ENCODE measurements around the gene GTSE1. TPM values are rescaled to one million over a fixed set of nuclear protein-coding genes. Genes with fewer than 3 reads are reported as not detected.

GTSE1 gene
- polyA plus RNA-seq, 1 donor (not counting 4 experiments of a cell fraction or from before 2014, with no cell fraction given): 4.7 TPM

DNA sequence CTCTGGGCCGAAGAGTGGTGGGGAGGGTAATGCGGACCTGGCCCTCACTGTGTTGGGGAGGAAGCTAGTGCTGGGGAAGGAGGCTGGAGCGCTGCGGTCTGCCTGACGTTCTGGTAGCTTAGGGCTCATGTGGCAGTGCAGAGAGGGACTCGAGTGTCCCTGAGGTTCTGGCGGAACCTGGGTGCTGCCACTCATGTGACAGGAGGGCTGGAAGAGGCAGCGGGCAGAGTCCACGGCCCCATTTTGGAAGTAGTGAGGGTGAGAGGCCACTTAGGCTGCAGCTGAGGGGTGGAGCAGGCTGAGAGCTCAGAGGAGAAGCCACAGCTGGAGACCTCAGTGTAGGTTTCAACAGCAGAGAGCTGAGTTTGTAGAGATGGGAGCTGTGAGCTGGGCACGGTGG is 22.6 kb downstream of the GTSE1 start:
- Histone ChIP-seq H4K20me1 (ENCODE audit: control insufficient read depth, extremely low read depth, insufficient read depth, low read length) (no peaks in the 10 kb centered on the region), H3K27ac (ENCODE audit: control insufficient read depth, insufficient read depth, low read length) (no peak overlapping the region), H3K27me3 (ENCODE audit: control insufficient read depth, extremely low read depth, insufficient read depth, low read length) (no peaks in the 10 kb centered on the region), H3K9me3 (ENCODE audit: control insufficient read depth, low read depth, low read length) (no peaks in the 10 kb centered on the region), H3K4me3 (ENCODE audit: control insufficient read depth in 2 of 3, extremely low read depth in 1 of 3, insufficient read depth in 2 of 3, low read depth in 1 of 3, low read length in 3 of 3) (no peak overlapping the region), H3K4me1 (ENCODE audit: control insufficient read depth, extremely low read depth, insufficient read depth, low read length) (no peaks in the 10 kb centered on the region), H3K9ac (ENCODE audit: control insufficient read depth, extremely low read depth, insufficient read depth, low read length) (no peak overlapping the region), H3K79me2 (ENCODE audit: control insufficient read depth, insufficient read depth, low read length) (peaks cover 5% of the 10 kb centered on the region), H3K4me2 (ENCODE audit: control insufficient read depth, extremely low read depth, insufficient read depth, low read depth, low read length) (no peak overlapping the region), H3K36me3 (ENCODE audit: control insufficient read depth in 2 of 2, extremely low read depth in 1 of 2, insufficient read depth in 2 of 2, low read length in 2 of 2) (peaks cover 2 to 14% of the 10 kb centered on the region in 2 experiments), H2AFZ (ENCODE audit: control insufficient read depth, low read length) (no peak overlapping the region), H3K9me1 (ENCODE audit: control insufficient read depth, extremely low read depth, insufficient read depth, low read length) (no peaks in the 10 kb centered on the region)
- DNase-seq (ENCODE audit: low read depth, low spot score) (no peak), FAIRE-seq (no peak)
- no peak for TF ChIP-seq EZH2 (IDR thresholded peaks at IDR 0.05; ENCODE audit: low read length)
- TF ChIP-seq, protein P1, sequence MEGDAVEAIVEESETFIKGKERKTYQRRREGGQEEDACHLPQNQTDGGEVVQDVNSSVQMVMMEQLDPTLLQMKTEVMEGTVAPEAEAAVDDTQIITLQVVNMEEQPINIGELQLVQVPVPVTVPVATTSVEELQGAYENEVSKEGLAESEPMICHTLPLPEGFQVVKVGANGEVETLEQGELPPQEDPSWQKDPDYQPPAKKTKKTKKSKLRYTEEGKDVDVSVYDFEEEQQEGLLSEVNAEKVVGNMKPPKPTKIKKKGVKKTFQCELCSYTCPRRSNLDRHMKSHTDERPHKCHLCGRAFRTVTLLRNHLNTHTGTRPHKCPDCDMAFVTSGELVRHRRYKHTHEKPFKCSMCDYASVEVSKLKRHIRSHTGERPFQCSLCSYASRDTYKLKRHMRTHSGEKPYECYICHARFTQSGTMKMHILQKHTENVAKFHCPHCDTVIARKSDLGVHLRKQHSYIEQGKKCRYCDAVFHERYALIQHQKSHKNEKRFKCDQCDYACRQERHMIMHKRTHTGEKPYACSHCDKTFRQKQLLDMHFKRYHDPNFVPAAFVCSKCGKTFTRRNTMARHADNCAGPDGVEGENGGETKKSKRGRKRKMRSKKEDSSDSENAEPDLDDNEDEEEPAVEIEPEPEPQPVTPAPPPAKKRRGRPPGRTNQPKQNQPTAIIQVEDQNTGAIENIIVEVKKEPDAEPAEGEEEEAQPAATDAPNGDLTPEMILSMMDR (optimal IDR thresholded peaks at IDR 0.05 in 1 of 3, IDR thresholded peaks at IDR 0.05 in 1 of 3, conservative IDR thresholded peaks at IDR 0.05 in 1 of 3; ENCODE audit: extremely low read depth in 1 of 3, insufficient read depth in 2 of 3, low read length in 3 of 3): no peak
- dilution Hi-C loops (cut with MboI; ENCODE audit: extremely low pct_ligation_motif_present, low sequenced_read_pairs): no loop called here

DNA sequence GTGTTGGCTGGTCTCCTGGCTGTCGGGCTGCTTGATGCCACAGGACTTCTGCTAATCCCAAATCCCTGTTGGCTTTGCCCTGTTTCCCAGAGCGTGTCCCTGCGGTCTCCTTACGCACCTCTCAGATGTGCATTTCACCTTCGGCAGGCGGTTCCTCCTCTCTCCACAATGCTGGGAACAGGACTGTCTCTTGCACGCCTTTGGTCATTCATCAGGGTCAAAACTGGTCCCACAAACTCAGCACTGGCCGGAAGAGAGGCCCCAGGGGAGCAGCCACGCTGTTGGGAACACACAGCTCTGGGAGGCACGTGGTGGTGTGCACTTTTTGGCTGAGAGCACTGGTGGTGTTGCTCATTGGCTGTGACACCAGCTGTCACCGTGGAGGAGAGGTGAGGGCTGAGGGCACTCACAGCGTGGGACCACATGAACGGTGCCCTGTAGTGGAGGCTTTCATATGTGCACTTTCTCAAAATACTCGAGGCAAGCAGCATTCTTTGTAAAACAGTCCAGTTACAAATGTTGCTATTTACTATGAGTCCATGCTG is 23.6 kb downstream of the GTSE1 start:
- TF ChIP-seq, protein P1 (optimal IDR thresholded peaks at IDR 0.05 in 1 of 3, IDR thresholded peaks at IDR 0.05 in 1 of 3, conservative IDR thresholded peaks at IDR 0.05 in 1 of 3; ENCODE audit: extremely low read depth in 1 of 3, insufficient read depth in 2 of 3, low read length in 3 of 3): no peak
- no peak for TF ChIP-seq EZH2 (IDR thresholded peaks at IDR 0.05; ENCODE audit: low read length)
- H3K27me3 ChIP-seq (ENCODE audit: control insufficient read depth, extremely low read depth, insufficient read depth, low read length): no peaks in the 10 kb centered on the region
- no peak overlapping the region for H2AFZ ChIP-seq (ENCODE audit: control insufficient read depth, low read length)
- no peaks in the 10 kb centered on the region for H3K9me3 ChIP-seq (ENCODE audit: control insufficient read depth, low read depth, low read length)
- no peaks in the 10 kb centered on the region for H4K20me1 ChIP-seq (ENCODE audit: control insufficient read depth, extremely low read depth, insufficient read depth, low read length)
- no peaks in the 10 kb centered on the region for H3K9me1 ChIP-seq (ENCODE audit: control insufficient read depth, extremely low read depth, insufficient read depth, low read length)
- no peak overlapping the region for H3K9ac ChIP-seq (ENCODE audit: control insufficient read depth, extremely low read depth, insufficient read depth, low read length)
- no peaks in the 10 kb centered on the region for H3K4me1 ChIP-seq (ENCODE audit: control insufficient read depth, extremely low read depth, insufficient read depth, low read length)
- no peak overlapping the region for H3K4me2 ChIP-seq (ENCODE audit: control insufficient read depth, extremely low read depth, insufficient read depth, low read depth, low read length)
- DNase-seq (ENCODE audit: low read depth, low spot score) (no peak), FAIRE-seq (no peak)
- H3K4me3 ChIP-seq (ENCODE audit: control insufficient read depth in 2 of 3, extremely low read depth in 1 of 3, insufficient read depth in 2 of 3, low read depth in 1 of 3, low read length in 3 of 3): no peak overlapping the region
- peaks cover 2 to 17% of the 10 kb centered on the region in 2 experiments for H3K36me3 ChIP-seq (ENCODE audit: control insufficient read depth in 2 of 2, extremely low read depth in 1 of 2, insufficient read depth in 2 of 2, low read length in 2 of 2)
- H3K79me2 ChIP-seq (ENCODE audit: control insufficient read depth, insufficient read depth, low read length): peaks cover 5% of the 10 kb centered on the region
- dilution Hi-C loops (cut with MboI; ENCODE audit: extremely low pct_ligation_motif_present, low sequenced_read_pairs): no loop called here
- no peak overlapping the region for H3K27ac ChIP-seq (ENCODE audit: control insufficient read depth, insufficient read depth, low read length)
